Measurements from ENCODE around the gene PRTN3. TPM values are rescaled to one million over a fixed set of nuclear protein-coding genes. Genes with fewer than 3 reads are reported as not detected.

The PRTN3 gene
- polyA plus RNA-seq, 1 donor (not counting 4 experiments of a cell fraction or from before 2014, with no cell fraction given): not detected

DNA sequence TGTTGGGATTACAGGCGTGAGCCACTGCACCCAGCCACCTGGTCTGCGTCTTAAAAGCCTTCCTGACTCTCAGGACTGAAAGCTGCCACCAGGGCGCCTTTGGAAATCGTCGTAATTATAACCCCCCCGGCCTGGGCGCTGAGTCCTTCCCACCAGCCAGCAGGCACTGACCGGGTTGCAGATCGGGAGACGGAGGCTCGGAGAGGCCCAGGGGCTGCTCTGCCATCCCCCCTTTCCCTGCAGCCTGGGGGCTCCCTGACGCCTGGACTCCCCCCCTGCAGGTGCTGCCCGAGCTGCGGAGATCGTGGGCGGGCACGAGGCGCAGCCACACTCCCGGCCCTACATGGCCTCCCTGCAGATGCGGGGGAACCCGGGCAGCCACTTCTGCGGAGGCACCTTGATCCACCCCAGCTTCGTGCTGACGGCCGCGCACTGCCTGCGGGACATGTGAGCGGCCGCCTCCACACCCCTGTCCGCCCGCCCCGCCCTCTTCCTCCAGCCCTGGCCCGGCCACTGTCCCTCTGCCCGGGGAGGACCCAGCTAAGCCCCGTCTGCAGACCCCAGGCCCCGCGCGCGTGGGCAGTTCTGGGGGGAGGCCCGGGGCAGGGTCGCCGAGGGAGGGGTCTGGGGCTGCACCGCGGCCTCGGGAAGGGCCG lies 2.5 kb downstream of the PRTN3 start:
- H3K4me3 ChIP-seq (ENCODE audit: control insufficient read depth in 2 of 3, extremely low read depth in 1 of 3, insufficient read depth in 2 of 3, low read depth in 1 of 3, low read length in 3 of 3): no peak overlapping the region
- no peaks in the 10 kb centered on the region for H3K9me3 ChIP-seq (ENCODE audit: control insufficient read depth, low read depth, low read length)
- H3K27ac ChIP-seq (ENCODE audit: control insufficient read depth, insufficient read depth, low read length): no peak overlapping the region
- H3K27me3 ChIP-seq (ENCODE audit: control insufficient read depth, extremely low read depth, insufficient read depth, low read length): peaks cover 45% of the 10 kb centered on the region
- FAIRE-seq (no peak), DNase-seq (ENCODE audit: low read depth, low spot score) (no peak)
- no peaks in the 10 kb centered on the region for H3K79me2 ChIP-seq (ENCODE audit: control insufficient read depth, insufficient read depth, low read length)
- no peaks in the 10 kb centered on the region for H3K4me1 ChIP-seq (ENCODE audit: control insufficient read depth, extremely low read depth, insufficient read depth, low read length)
- no peaks in the 10 kb centered on the region for H3K36me3 ChIP-seq (ENCODE audit: control insufficient read depth in 2 of 2, extremely low read depth in 1 of 2, insufficient read depth in 2 of 2, low read length in 2 of 2)
- TF ChIP-seq EZH2 (IDR thresholded peaks at IDR 0.05; ENCODE audit: low read length) (no peak), CTCF (optimal IDR thresholded peaks at IDR 0.05 in 1 of 3, IDR thresholded peaks at IDR 0.05 in 1 of 3, conservative IDR thresholded peaks at IDR 0.05 in 1 of 3; ENCODE audit: extremely low read depth in 1 of 3, insufficient read depth in 2 of 3, low read length in 3 of 3) (no peak)
- no peaks in the 10 kb centered on the region for H4K20me1 ChIP-seq (ENCODE audit: control insufficient read depth, extremely low read depth, insufficient read depth, low read length)
- H3K4me2 ChIP-seq (ENCODE audit: control insufficient read depth, extremely low read depth, insufficient read depth, low read depth, low read length): peak overlapping the region; percentile 37
- H2AFZ ChIP-seq (ENCODE audit: control insufficient read depth, low read length): no peak overlapping the region
- dilution Hi-C loops (cut with MboI; ENCODE audit: extremely low pct_ligation_motif_present, low sequenced_read_pairs): no loop called here
- no peaks in the 10 kb centered on the region for H3K9me1 ChIP-seq (ENCODE audit: control insufficient read depth, extremely low read depth, insufficient read depth, low read length)
- H3K9ac ChIP-seq (ENCODE audit: control insufficient read depth, extremely low read depth, insufficient read depth, low read length): no peak overlapping the region

GRCh38 chr19:843836-844545 lies 3.2 kb downstream of the PRTN3 start:
- Histone ChIP-seq H3K27me3 (ENCODE audit: control insufficient read depth, extremely low read depth, insufficient read depth, low read length) (peaks cover 43% of the 10 kb centered on the region), H3K9ac (ENCODE audit: control insufficient read depth, extremely low read depth, insufficient read depth, low read length) (no peak overlapping the region), H3K9me1 (ENCODE audit: control insufficient read depth, extremely low read depth, insufficient read depth, low read length) (no peaks in the 10 kb centered on the region), H3K79me2 (ENCODE audit: control insufficient read depth, insufficient read depth, low read length) (no peaks in the 10 kb centered on the region), H3K4me1 (ENCODE audit: control insufficient read depth, extremely low read depth, insufficient read depth, low read length) (no peaks in the 10 kb centered on the region), H2AFZ (ENCODE audit: control insufficient read depth, low read length) (no peak overlapping the region), H3K4me2 (ENCODE audit: control insufficient read depth, extremely low read depth, insufficient read depth, low read depth, low read length) (peak overlapping the region; percentile 37), H3K4me3 (ENCODE audit: control insufficient read depth in 2 of 3, extremely low read depth in 1 of 3, insufficient read depth in 2 of 3, low read depth in 1 of 3, low read length in 3 of 3) (no peak overlapping the region), H3K27ac (ENCODE audit: control insufficient read depth, insufficient read depth, low read length) (no peak overlapping the region), H3K9me3 (ENCODE audit: control insufficient read depth, low read depth, low read length) (no peaks in the 10 kb centered on the region), H3K36me3 (ENCODE audit: control insufficient read depth in 2 of 2, extremely low read depth in 1 of 2, insufficient read depth in 2 of 2, low read length in 2 of 2) (no peaks in the 10 kb centered on the region), H4K20me1 (ENCODE audit: control insufficient read depth, extremely low read depth, insufficient read depth, low read length) (no peaks in the 10 kb centered on the region)
- no peak for FAIRE-seq
- dilution Hi-C loops (cut with MboI; ENCODE audit: extremely low pct_ligation_motif_present, low sequenced_read_pairs): no loop called here
- no peak for DNase-seq (ENCODE audit: low read depth, low spot score)
- TF ChIP-seq EZH2 (IDR thresholded peaks at IDR 0.05; ENCODE audit: low read length): peak; percentile 41
- TF ChIP-seq CTCF (optimal IDR thresholded peaks at IDR 0.05 in 1 of 3, IDR thresholded peaks at IDR 0.05 in 1 of 3, conservative IDR thresholded peaks at IDR 0.05 in 1 of 3; ENCODE audit: extremely low read depth in 1 of 3, insufficient read depth in 2 of 3, low read length in 3 of 3): no peak
